GM12892 (cell line): ENCODE results near the gene AP1G2.

Experiments
- POLR2A ChIP-seq: IDR thresholded peaks from 2 replicates; pipeline ENCODE4 v1.6.1; 2011; ENCODE audit warnings: low read depth, low read length, control low read depth
- TAF1 ChIP-seq: IDR thresholded peaks from 2 replicates; pipeline ENCODE4 v1.6.1; 2011; ENCODE audit warnings: low read depth, mild to moderate bottlenecking, control low read depth, low read length, borderline replicate concordance

GRCh38 chr14:23582906-23583760 is 15.5 kb upstream of the AP1G2 start:
- TF ChIP-seq POLR2A = no peak
- TF ChIP-seq TAF1 = no peak
